HL-60/S4 treated with phorbol 12-myristate 13-acetate at 8.2 ng/mL for 4 days and 3 days (cell line): Measurements from ENCODE around the gene RAB22A.
"Not testable (repeated sequence)": the region's sequence is repeated elsewhere in the genome, so short reads cannot be mapped to it uniquely, and the experiment has no call there.

ENCODE experiments used
- in situ Hi-C: fragments of 300-500 bp; cut with MboI; formaldehyde crosslinking; loops from 2 replicates; pipeline ENCODE4 v1.15.0; 2022; ENCODE audit warnings: low sequenced_read_pairs

RAB22A gene

GRCh38 chr20:58342104-58342945 is 32.8 kb downstream of the RAB22A start:
- in situ Hi-C loops, result no loop called here

- in situ Hi-C loops, result no loop called here
Observed at GRCh38 chr20:58344741-58345140, 35.2 kb downstream of the RAB22A start.

GRCh38 chr20:58349570-58349969 is 40.1 kb downstream of the RAB22A start:
- in situ Hi-C loops, result no loop called here

GRCh38 chr20:58352468-58352867 is 43.0 kb downstream of the RAB22A start:
- in situ Hi-C loops, result no loop called here

DNA sequence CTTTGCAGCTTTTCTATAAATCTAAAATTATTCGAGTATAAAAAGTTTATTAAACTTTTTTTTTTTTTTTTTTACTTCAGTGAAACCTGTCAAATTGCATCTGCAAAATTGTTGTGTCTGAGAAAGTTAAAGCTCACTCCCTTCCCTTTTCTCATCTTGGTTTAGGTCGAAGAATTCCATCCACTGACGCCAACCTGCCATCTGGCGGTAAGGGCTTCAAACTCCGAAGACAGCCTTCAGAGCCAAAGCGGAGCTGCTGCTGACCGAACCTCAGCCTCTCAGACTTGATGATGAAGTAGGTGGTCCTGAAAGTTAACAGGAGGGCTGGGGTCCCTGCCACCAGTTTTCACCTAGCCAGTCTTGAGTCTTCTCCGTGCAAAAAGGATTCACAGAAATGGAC is 49.9 kb downstream of the RAB22A start:
- in situ Hi-C loops, result no loop called here

- in situ Hi-C loops, result no loop called here
Observed at GRCh38 chr20:58360936-58361335, 51.4 kb downstream of the RAB22A start.

- in situ Hi-C loops, result no loop called here
Observed at GRCh38 chr20:58361481-58362205, 52.1 kb downstream of the RAB22A start.

DNA sequence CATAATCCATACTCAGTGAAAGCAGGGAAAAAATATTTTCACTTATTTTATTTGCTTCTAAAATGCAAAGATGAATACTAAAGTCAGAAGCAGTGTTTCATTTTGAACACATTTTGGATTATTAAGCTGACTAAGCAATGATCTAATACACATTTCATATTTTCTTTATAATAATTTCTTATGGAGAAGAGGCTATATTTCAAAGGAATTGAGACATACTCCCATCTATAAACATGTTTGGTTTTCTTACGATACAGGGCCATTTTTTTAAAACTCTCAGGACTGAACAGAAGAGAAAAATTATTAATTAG is 52.6 kb downstream of the RAB22A start:
- in situ Hi-C loops, result no loop called here

- in situ Hi-C loops, result no loop called here
Observed at GRCh38 chr20:58362970-58363369, 53.5 kb downstream of the RAB22A start.

GRCh38 chr20:58366866-58367265 is 57.4 kb downstream of the RAB22A start:
- in situ Hi-C loops, result no loop called here

DNA sequence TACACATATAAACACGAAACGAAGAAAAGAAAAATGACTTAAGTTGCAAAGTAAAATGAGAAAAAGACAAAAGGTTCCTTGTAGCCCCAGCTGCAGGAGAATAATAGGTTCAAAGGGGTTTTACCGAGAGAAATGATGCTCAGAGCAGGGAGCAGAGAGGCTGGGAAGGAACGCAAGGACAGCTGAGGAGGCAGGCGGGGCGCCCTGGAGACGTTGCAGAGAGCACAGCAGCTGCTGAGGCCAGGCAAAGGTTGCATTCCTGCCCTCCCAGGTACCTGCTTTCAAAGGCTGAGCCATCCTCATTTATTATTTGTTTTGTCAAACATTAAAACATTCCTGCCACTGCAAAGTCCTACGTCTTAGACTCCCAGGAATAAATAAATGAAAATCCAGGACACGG is 63.3 kb downstream of the RAB22A start:
- in situ Hi-C loops, result no loop called here

GRCh38 chr20:58373296-58373695 is 63.8 kb downstream of the RAB22A start:
- in situ Hi-C loops, result not testable (repeated sequence)

GRCh38 chr20:58374027-58374850 is 64.7 kb downstream of the RAB22A start:
- in situ Hi-C loops, result no loop called here

DNA sequence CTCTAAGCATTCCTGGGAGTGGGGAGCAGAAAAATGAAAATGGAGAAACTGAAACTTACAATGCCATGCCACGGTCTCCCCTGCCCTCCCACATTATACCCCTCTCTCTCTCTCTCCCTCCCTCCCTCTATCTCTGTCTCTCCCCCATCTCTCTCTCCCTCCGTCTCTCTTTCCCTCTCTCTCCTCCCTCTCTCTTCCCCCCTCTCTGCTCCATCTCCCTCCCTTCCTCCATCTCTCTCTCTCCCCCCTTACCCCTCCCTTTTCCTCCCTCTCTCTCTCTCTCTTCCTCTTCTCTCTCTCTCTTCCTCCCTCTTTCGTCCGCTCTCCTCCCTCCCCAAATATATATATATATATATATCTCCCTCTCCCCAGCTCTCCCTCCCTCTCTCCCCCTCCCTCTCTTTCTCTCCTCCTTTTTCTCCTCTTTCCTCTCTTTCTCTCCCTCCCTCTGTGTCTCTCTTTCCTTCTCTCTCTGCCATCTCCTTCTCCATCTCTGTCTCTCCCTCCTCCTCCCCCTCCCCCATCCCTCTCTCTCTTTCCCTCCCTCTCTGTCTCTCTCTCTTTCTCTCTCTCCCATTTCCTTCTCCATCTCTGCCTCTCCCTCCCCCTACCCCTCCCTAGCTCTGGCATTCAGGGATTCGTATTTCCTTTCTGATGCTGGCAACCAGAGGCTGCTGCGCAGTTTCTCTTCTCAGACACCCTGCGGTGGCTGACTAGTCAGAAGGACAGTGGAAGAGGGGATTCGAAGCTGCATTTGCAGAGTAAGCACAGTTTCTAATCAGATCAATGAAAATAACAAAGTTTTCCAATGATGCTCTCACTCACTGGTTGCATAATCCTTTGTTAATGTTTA is 65.6 kb downstream of the RAB22A start:
- in situ Hi-C loops, result no loop called here

GRCh38 chr20:58375759-58376352 is 66.3 kb downstream of the RAB22A start:
- in situ Hi-C loops, result no loop called here

- in situ Hi-C loops, result no loop called here
Observed at GRCh38 chr20:58377017-58377416, 67.5 kb downstream of the RAB22A start.

DNA sequence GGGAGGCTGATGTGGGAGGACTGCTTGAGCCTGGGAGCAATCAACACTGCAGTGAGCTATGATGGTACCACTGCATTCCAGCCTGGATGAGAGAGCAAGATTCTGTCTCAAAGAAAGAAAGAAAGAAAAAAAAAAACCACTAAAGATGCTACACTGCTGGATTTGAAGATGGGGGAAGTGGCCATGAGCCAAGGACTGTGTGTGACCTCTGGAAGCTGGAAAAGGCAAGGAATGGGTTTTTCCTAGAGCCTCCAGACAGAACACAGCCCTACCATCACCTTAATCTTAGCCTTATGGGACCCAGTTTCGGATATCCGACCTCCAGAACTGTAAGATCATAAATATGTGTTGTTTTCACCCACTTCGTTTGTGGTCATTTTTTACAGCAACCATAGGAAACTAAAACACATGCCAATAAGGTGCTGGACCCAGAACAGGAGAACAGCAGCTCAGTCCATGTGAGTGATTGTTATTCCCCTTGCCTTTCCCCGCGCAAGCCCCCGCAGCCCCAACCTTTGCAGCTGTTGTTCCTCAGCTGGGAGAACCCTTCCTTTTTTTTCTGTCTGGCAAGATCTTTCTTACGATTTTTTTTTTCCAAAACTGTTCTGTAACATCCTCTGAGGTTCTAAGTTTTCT is 68.4 kb downstream of the RAB22A start:
- in situ Hi-C loops, result no loop called here

DNA sequence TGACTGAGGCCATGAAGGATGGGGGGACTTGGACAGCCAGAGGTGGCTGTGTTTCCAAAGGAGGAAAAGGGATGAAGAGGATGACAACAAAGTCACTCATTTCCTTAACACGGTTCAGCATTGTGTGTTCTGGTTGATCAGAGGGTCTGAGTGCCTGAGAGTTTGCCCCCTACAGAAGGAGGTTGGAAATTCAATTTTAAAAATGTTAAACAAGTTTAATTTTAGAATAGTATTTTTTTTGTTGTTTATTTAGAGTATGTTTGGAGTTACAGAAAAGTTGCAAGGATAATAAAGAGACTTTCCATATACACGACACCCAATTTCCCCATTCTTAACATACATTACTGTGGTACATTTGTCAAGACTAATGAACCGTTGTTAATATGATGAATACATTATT is 69.2 kb downstream of the RAB22A start:
- in situ Hi-C loops, result no loop called here

- in situ Hi-C loops, result no loop called here
Observed at GRCh38 chr20:58381627-58382026, 72.1 kb downstream of the RAB22A start.

- in situ Hi-C loops, result no loop called here
Observed at GRCh38 chr20:58382096-58382495, 72.6 kb downstream of the RAB22A start.
